HEK293T (cell line): ENCODE results near the gene ZNF575.
A peak's percentile ranks its signal among the peaks of the same experiment; 100 is the strongest.

Experiments used
- CTCF ChIA-PET: fragments of 350-600 bp; formaldehyde crosslinking; extraction: SDS; loops from one replicate; lab custom pipeline; 2021; ENCODE audit warnings: antibody characterized with exemption, inconsistent platforms; lab: Yijun Ruan, JAX
- POLR2A ChIA-PET: fragments of 350-600 bp; formaldehyde crosslinking; extraction: SDS; loops from one replicate; lab custom pipeline; 2020; ENCODE audit warnings: antibody characterized with exemption, inconsistent platforms; lab: Yijun Ruan, JAX
- DNase-seq: peaks from one replicate; pipeline ENCODE4 v3.0.0; 2012; ENCODE audit warnings: mixed read lengths; ENCODE audit errors: extremely low spot score
- ARNT ChIP-seq: fragments of 450-650 bp; IDR thresholded peaks from 2 replicates; pipeline ENCODE4 v1.6.1; 2017; ENCODE audit warnings: mild to moderate bottlenecking
- BHLHE40 ChIP-seq: fragments of 450-650 bp; IDR thresholded peaks from 2 replicates; pipeline ENCODE4 v1.6.1; 2016; ENCODE audit warnings: mild to moderate bottlenecking, moderate library complexity, borderline replicate concordance
- CTBP1 ChIP-seq: fragments of 450-650 bp; IDR thresholded peaks from 2 replicates; pipeline ENCODE4 v1.6.1; 2016; ENCODE audit warnings: borderline replicate concordance
- ELF4 ChIP-seq: fragments of 450-650 bp; IDR thresholded peaks from 2 replicates; pipeline ENCODE4 v1.6.1; 2017; ENCODE audit warnings: antibody characterized with exemption
- FOXA1 ChIP-seq: fragments of 450-650 bp; IDR thresholded peaks from 2 replicates; pipeline ENCODE4 v1.6.1; 2016; ENCODE audit warnings: mild to moderate bottlenecking
- FOXK2 ChIP-seq: fragments of 450-650 bp; IDR thresholded peaks from 2 replicates; pipeline ENCODE4 v1.6.1; 2016; ENCODE audit warnings: mild to moderate bottlenecking
- FOXM1 ChIP-seq: fragments of 450-650 bp; IDR thresholded peaks from 2 replicates; pipeline ENCODE4 v1.6.1; 2017; ENCODE audit warnings: mild to moderate bottlenecking, borderline replicate concordance
- HDGF ChIP-seq: fragments of 450-650 bp; IDR thresholded peaks from 2 replicates; pipeline ENCODE4 v1.6.1; 2017; ENCODE audit warnings: antibody characterized with exemption, borderline replicate concordance
- L3MBTL2 ChIP-seq: fragments of 450-650 bp; conservative IDR thresholded peaks from 2 replicates; pipeline ENCODE4 v1.6.1; 2016; ENCODE audit warnings: mild to moderate bottlenecking
- LEF1 ChIP-seq: fragments of 450-650 bp; IDR thresholded peaks from 2 replicates; pipeline ENCODE4 v1.6.1; 2017; ENCODE audit warnings: mild to moderate bottlenecking, borderline replicate concordance
- NFRKB ChIP-seq: fragments of 450-650 bp; IDR thresholded peaks from 2 replicates; pipeline ENCODE4 v1.6.1; 2016; ENCODE audit warnings: mild to moderate bottlenecking, moderate library complexity
- PKNOX1 ChIP-seq: fragments of 450-650 bp; IDR thresholded peaks from 2 replicates; pipeline ENCODE4 v1.6.1; 2016
- SP1 ChIP-seq: fragments of 450-650 bp; IDR thresholded peaks from 2 replicates; pipeline ENCODE4 v1.6.1; 2017
- SUZ12 ChIP-seq: fragments of 450-650 bp; IDR thresholded peaks from 2 replicates; pipeline ENCODE4 v1.6.1; 2016; ENCODE audit warnings: mild to moderate bottlenecking
- TARDBP ChIP-seq: fragments of 450-650 bp; IDR thresholded peaks from 2 replicates; pipeline ENCODE4 v1.6.1; 2016
- ZNF384 ChIP-seq: fragments of 450-650 bp; IDR thresholded peaks from 2 replicates; pipeline ENCODE4 v1.6.1; 2016

ZNF575 gene

GRCh38 chr19:43532962-43533545, at the start of gene ZNF575:
Gene ZNF575, plus strand, starts transcription at chr19:43533188. Its CDS starts 1,235 bp downstream, at chr19:43534423.
- peak; percentile 49 for DNase-seq
- TF ChIP-seq ZNF384 = no peak
- no peak for TF ChIP-seq FOXM1
- CTCF ChIA-PET = interaction anchor here (0.6 to 1.9 kb wide), 5 partner anchors 23 to 210 kb away, joined by 3 to 7 read pairs (median 4); no protein-coding TSS in a partner anchor
- POLR2A ChIA-PET = interaction anchor here (1.1 to 1.3 kb wide), 3 partner anchors 13 to 63 kb away, joined by 3 to 8 read pairs (median 5); partner anchors contain the start of genes IRGQ and ZNF576

GRCh38 chr19:43483281-43483680, 49.7 kb upstream of the ZNF575 start:
- POLR2A ChIA-PET = no interaction called here
- TF ChIP-seq TARDBP (no peak), CTBP1 (no peak), ZNF384 (no peak), BHLHE40 (no peak), SUZ12 (no peak)
- CTCF ChIA-PET = no interaction called here
- no peak for DNase-seq

- ChIA-PET CTCF (no interaction called here), POLR2A (no interaction called here)
- no peak for DNase-seq
- TF ChIP-seq NFRKB = no peak
- no peak for TF ChIP-seq SP1
- TF ChIP-seq PKNOX1 = no peak
- TF ChIP-seq BHLHE40 = no peak
These were observed 47.0 kb upstream of the ZNF575 start for GRCh38 chr19:43485951-43486350.

GRCh38 chr19:43486412-43486811, 46.6 kb upstream of the ZNF575 start:
- POLR2A ChIA-PET = no interaction called here
- DNase-seq = no peak
- CTCF ChIA-PET = no interaction called here
- TF ChIP-seq FOXK2 (no peak), FOXA1 (no peak), ARNT (no peak), LEF1 (no peak), SP1 (no peak), ZNF384 (no peak), TARDBP (no peak), CTBP1 (no peak), BHLHE40 (no peak)

- CTCF ChIA-PET = no interaction called here
- POLR2A ChIA-PET = no interaction called here
- no peak for TF ChIP-seq TARDBP
- no peak for TF ChIP-seq L3MBTL2
- TF ChIP-seq ZNF384 = no peak
- TF ChIP-seq LEF1 = no peak
- no peak for TF ChIP-seq CTBP1
- TF ChIP-seq ELF4 = no peak
- no peak for TF ChIP-seq ARNT
- TF ChIP-seq FOXK2 = no peak
- TF ChIP-seq SUZ12 = no peak
- TF ChIP-seq FOXA1 = no peak
- no peak for TF ChIP-seq BHLHE40
- TF ChIP-seq FOXM1 = no peak
- TF ChIP-seq HDGF = no peak
- no peak for TF ChIP-seq PKNOX1
- no peak for TF ChIP-seq NFRKB
- TF ChIP-seq SP1 = no peak
These were observed 44.8 kb upstream of the ZNF575 start for GRCh38 chr19:43488179-43488578.

GRCh38 chr19:43489310-43489709, 43.7 kb upstream of the ZNF575 start:
- no peak for TF ChIP-seq FOXK2
- no peak for TF ChIP-seq BHLHE40
- TF ChIP-seq ARNT = no peak
- no peak for TF ChIP-seq TARDBP
- TF ChIP-seq SUZ12 = no peak
- no peak for TF ChIP-seq FOXM1
- no peak for TF ChIP-seq ELF4
- TF ChIP-seq L3MBTL2 = no peak
- TF ChIP-seq NFRKB = no peak
- TF ChIP-seq ZNF384 = no peak
- TF ChIP-seq CTBP1 = no peak
- TF ChIP-seq HDGF = no peak
- no peak for TF ChIP-seq PKNOX1
- CTCF ChIA-PET = no interaction called here
- POLR2A ChIA-PET = no interaction called here
- no peak for DNase-seq

More at GRCh38 chr19:43488179-43488578, 44.8 kb upstream of the ZNF575 start:
- no peak for DNase-seq

- TF ChIP-seq BHLHE40 (no peak), NFRKB (no peak), TARDBP (no peak), PKNOX1 (no peak), FOXA1 (no peak), CTBP1 (no peak), L3MBTL2 (no peak), FOXK2 (no peak), SP1 (no peak)
- DNase-seq = no peak
- ChIA-PET CTCF (no interaction called here), POLR2A (no interaction called here)
These were observed 42.9 kb upstream of the ZNF575 start for GRCh38 chr19:43489979-43490599.
